ENCODE data around the gene MRPS14.

GRCh38 chr1:174999216-174999935, 23.8 kb downstream of the MRPS14 start:
- TF ChIP-seq CTCF (conservative IDR thresholded peaks at IDR 0.05) (no peak), ZFX (IDR thresholded peaks at IDR 0.05) (peak; percentile 81)

Data from C4-2B (cell line).